Activated T-helper 2 cell treated with anti-CD3 and anti-CD28 coated beads, Interferon-gamma antibody, Interleukin-2, Interleukin-4, amounts not matched to agents 10 μg/mL and 5 μg/mL and 100 μg/mL, durations not matched to agents 14 hours and 24 hours and 36 hours (primary cell): ENCODE results near the gene TCP11. TPM values are rescaled to one million over a fixed set of nuclear protein-coding genes. Genes with fewer than 3 reads are reported as not detected.

ENCODE experiments used
- DNase-seq: peaks from one replicate; pipeline ENCODE4 v3.0.0; 2021; ENCODE audit warnings: low spot score
- H3K27ac Mint-ChIP-seq: one replicate; pipeline ENCODE4 v1.8.0; 2021; ENCODE audit warnings: mixed read lengths
- H3K27me3 Mint-ChIP-seq: one replicate; pipeline ENCODE4 v1.8.0; 2021; ENCODE audit warnings: low read depth, mixed read lengths
- H3K36me3 Mint-ChIP-seq: one replicate; pipeline ENCODE4 v1.8.0; 2021; ENCODE audit warnings: low read depth, mixed read lengths
- H3K4me1 Mint-ChIP-seq: one replicate; pipeline ENCODE4 v1.8.0; 2021; ENCODE audit warnings: low read depth, mixed read lengths
- H3K4me3 Mint-ChIP-seq: one replicate; pipeline ENCODE4 v1.8.0; 2021; ENCODE audit warnings: low read depth, mild to moderate bottlenecking, moderate library complexity, mixed read lengths
- H3K9me3 Mint-ChIP-seq: one replicate; pipeline ENCODE4 v1.8.0; 2021; ENCODE audit warnings: mixed read lengths
- intact Hi-C: fragments of 100-400 bp; cut with micrococcal nuclease; formaldehyde crosslinking; loops from one replicate; pipeline ENCODE4 v1.15.1; 2023
- total RNA-seq: library from RNA; stranded (reverse); gene quantifications from 2 replicates; pipeline ENCODE4 v1.2.3, GENCODE V29; 2022

Gene TCP11
- total RNA-seq, 1 donor from 2014 or later: not detected

GRCh38 chr6:35085359-35086281 is 55.5 kb downstream of the TCP11 start:
- H3K27me3 Mint-ChIP-seq: no peaks in the 10 kb centered on the region
- intact Hi-C loops: no loop called here
- H3K27ac Mint-ChIP-seq: no peak overlapping the region
- no peak for DNase-seq
- H3K36me3 Mint-ChIP-seq: no peaks in the 10 kb centered on the region
- H3K9me3 Mint-ChIP-seq: no peaks in the 10 kb centered on the region
- no peaks in the 10 kb centered on the region for H3K4me1 Mint-ChIP-seq
- H3K4me3 Mint-ChIP-seq: no peak overlapping the region

GRCh38 chr6:35084511-35085203 is 56.5 kb downstream of the TCP11 start:
- Mint-ChIP-seq H3K36me3 (no peaks in the 10 kb centered on the region), H3K27ac (no peak overlapping the region), H3K4me1 (no peaks in the 10 kb centered on the region), H3K4me3 (no peak overlapping the region), H3K9me3 (no peaks in the 10 kb centered on the region), H3K27me3 (no peaks in the 10 kb centered on the region)
- no peak for DNase-seq
- intact Hi-C loops: no loop called here

- no peak overlapping the region for H3K4me3 Mint-ChIP-seq
- no peak for DNase-seq
- H3K36me3 Mint-ChIP-seq: no peaks in the 10 kb centered on the region
- no peaks in the 10 kb centered on the region for H3K27me3 Mint-ChIP-seq
- no peak overlapping the region for H3K27ac Mint-ChIP-seq
- no peaks in the 10 kb centered on the region for H3K4me1 Mint-ChIP-seq
- H3K9me3 Mint-ChIP-seq: no peaks in the 10 kb centered on the region
- intact Hi-C loops: no loop called here
Measured at GRCh38 chr6:35084041-35084491, 57.1 kb downstream of the TCP11 start.

- no peaks in the 10 kb centered on the region for H3K36me3 Mint-ChIP-seq
- no peak overlapping the region for H3K4me3 Mint-ChIP-seq
- DNase-seq: no peak
- intact Hi-C loops: no loop called here
- no peaks in the 10 kb centered on the region for H3K9me3 Mint-ChIP-seq
- H3K4me1 Mint-ChIP-seq: no peaks in the 10 kb centered on the region
- H3K27me3 Mint-ChIP-seq: no peaks in the 10 kb centered on the region
- H3K27ac Mint-ChIP-seq: no peak overlapping the region
Measured at GRCh38 chr6:35083507-35083906, 57.6 kb downstream of the TCP11 start.

GRCh38 chr6:35082733-35083403 is 58.3 kb downstream of the TCP11 start:
- no peak overlapping the region for H3K4me3 Mint-ChIP-seq
- no peak for DNase-seq
- no peaks in the 10 kb centered on the region for H3K9me3 Mint-ChIP-seq
- intact Hi-C loops: no loop called here
- no peaks in the 10 kb centered on the region for H3K4me1 Mint-ChIP-seq
- no peak overlapping the region for H3K27ac Mint-ChIP-seq
- H3K36me3 Mint-ChIP-seq: no peaks in the 10 kb centered on the region
- H3K27me3 Mint-ChIP-seq: no peaks in the 10 kb centered on the region

- Mint-ChIP-seq H3K27me3 (no peaks in the 10 kb centered on the region), H3K27ac (no peak overlapping the region), H3K36me3 (no peaks in the 10 kb centered on the region), H3K4me3 (no peak overlapping the region), H3K9me3 (no peaks in the 10 kb centered on the region), H3K4me1 (no peaks in the 10 kb centered on the region)
- intact Hi-C loops: no loop called here
- DNase-seq: no peak
Measured at GRCh38 chr6:35082046-35082732, 59.0 kb downstream of the TCP11 start.

- intact Hi-C loops: no loop called here
- no peaks in the 10 kb centered on the region for H3K4me1 Mint-ChIP-seq
- no peaks in the 10 kb centered on the region for H3K9me3 Mint-ChIP-seq
Measured at GRCh38 chr6:35081426-35081851, 59.7 kb downstream of the TCP11 start.

GRCh38 chr6:35080821-35081425 is 60.2 kb downstream of the TCP11 start:
- Mint-ChIP-seq H3K4me3 (no peak overlapping the region), H3K27me3 (no peaks in the 10 kb centered on the region), H3K36me3 (no peaks in the 10 kb centered on the region), H3K27ac (no peak overlapping the region), H3K4me1 (no peaks in the 10 kb centered on the region), H3K9me3 (no peaks in the 10 kb centered on the region)
- intact Hi-C loops: no loop called here
- no peak for DNase-seq

More at GRCh38 chr6:35081426-35081851, 59.7 kb downstream of the TCP11 start:
- Mint-ChIP-seq H3K27ac (no peak overlapping the region), H3K27me3 (no peaks in the 10 kb centered on the region), H3K36me3 (no peaks in the 10 kb centered on the region), H3K4me3 (no peak overlapping the region)
- DNase-seq: no peak

- H3K4me1 Mint-ChIP-seq: no peaks in the 10 kb centered on the region
- no peaks in the 10 kb centered on the region for H3K27me3 Mint-ChIP-seq
- DNase-seq: no peak
- H3K4me3 Mint-ChIP-seq: no peak overlapping the region
- intact Hi-C loops: no loop called here
- no peaks in the 10 kb centered on the region for H3K36me3 Mint-ChIP-seq
- H3K9me3 Mint-ChIP-seq: no peaks in the 10 kb centered on the region
- no peak overlapping the region for H3K27ac Mint-ChIP-seq
Measured at GRCh38 chr6:35080016-35080680, 61.0 kb downstream of the TCP11 start.

GRCh38 chr6:35079311-35080000 is 61.7 kb downstream of the TCP11 start:
- intact Hi-C loops: no loop called here
- Mint-ChIP-seq H3K27ac (no peak overlapping the region), H3K4me3 (no peak overlapping the region), H3K36me3 (no peaks in the 10 kb centered on the region), H3K9me3 (no peaks in the 10 kb centered on the region), H3K27me3 (no peaks in the 10 kb centered on the region), H3K4me1 (no peaks in the 10 kb centered on the region)
- DNase-seq: no peak

GRCh38 chr6:35078896-35079295 is 62.2 kb downstream of the TCP11 start:
- no peak for DNase-seq
- H3K27me3 Mint-ChIP-seq: no peaks in the 10 kb centered on the region
- no peaks in the 10 kb centered on the region for H3K9me3 Mint-ChIP-seq
- no peaks in the 10 kb centered on the region for H3K36me3 Mint-ChIP-seq
- no peak overlapping the region for H3K27ac Mint-ChIP-seq
- no peak overlapping the region for H3K4me3 Mint-ChIP-seq
- no peaks in the 10 kb centered on the region for H3K4me1 Mint-ChIP-seq
- intact Hi-C loops: no loop called here
